ENCODE data around the gene RFC1. TPM values are rescaled to one million over a fixed set of nuclear protein-coding genes. Genes with fewer than 3 reads are reported as not detected.

Gene RFC1
- total RNA-seq, 4 donors from 2014 or later, result 19.9 to 35.5 (median 29.6) TPM

GRCh38 chr4:39348371-39349315, 17.5 kb downstream of the RFC1 start:
- 84 to 87% methylated on average over 4 of the region's 4 CpGs for WGBS, 2 donors
- intact Hi-C loops (cut with DNase I; ENCODE audit: low total_unique reads), result no loop called here
- DNase-seq (ENCODE audit: low spot score in 2 of 2), result no peak
- H3K4me3 ChIP-seq (ENCODE audit: low read depth, poor library complexity, severe bottlenecking), result no peak overlapping the region
- TF ChIP-seq POLR2A (IDR thresholded peaks at IDR 0.05), result no peak

- no peak overlapping the region for H3K4me3 ChIP-seq (ENCODE audit: low read depth, poor library complexity, severe bottlenecking)
- intact Hi-C loops (cut with DNase I; ENCODE audit: low total_unique reads), result no loop called here
- TF ChIP-seq, protein P1, sequence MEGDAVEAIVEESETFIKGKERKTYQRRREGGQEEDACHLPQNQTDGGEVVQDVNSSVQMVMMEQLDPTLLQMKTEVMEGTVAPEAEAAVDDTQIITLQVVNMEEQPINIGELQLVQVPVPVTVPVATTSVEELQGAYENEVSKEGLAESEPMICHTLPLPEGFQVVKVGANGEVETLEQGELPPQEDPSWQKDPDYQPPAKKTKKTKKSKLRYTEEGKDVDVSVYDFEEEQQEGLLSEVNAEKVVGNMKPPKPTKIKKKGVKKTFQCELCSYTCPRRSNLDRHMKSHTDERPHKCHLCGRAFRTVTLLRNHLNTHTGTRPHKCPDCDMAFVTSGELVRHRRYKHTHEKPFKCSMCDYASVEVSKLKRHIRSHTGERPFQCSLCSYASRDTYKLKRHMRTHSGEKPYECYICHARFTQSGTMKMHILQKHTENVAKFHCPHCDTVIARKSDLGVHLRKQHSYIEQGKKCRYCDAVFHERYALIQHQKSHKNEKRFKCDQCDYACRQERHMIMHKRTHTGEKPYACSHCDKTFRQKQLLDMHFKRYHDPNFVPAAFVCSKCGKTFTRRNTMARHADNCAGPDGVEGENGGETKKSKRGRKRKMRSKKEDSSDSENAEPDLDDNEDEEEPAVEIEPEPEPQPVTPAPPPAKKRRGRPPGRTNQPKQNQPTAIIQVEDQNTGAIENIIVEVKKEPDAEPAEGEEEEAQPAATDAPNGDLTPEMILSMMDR (IDR thresholded peaks at IDR 0.05), result no peak
- no peak for TF ChIP-seq POLR2A (IDR thresholded peaks at IDR 0.05)
- 87 to 90% methylated on average over 3 of the region's 3 CpGs for WGBS, 2 donors
- no peak for DNase-seq (ENCODE audit: low spot score in 2 of 2)
These were observed 19.2 kb downstream of the RFC1 start for GRCh38 chr4:39346856-39347519.

DNA sequence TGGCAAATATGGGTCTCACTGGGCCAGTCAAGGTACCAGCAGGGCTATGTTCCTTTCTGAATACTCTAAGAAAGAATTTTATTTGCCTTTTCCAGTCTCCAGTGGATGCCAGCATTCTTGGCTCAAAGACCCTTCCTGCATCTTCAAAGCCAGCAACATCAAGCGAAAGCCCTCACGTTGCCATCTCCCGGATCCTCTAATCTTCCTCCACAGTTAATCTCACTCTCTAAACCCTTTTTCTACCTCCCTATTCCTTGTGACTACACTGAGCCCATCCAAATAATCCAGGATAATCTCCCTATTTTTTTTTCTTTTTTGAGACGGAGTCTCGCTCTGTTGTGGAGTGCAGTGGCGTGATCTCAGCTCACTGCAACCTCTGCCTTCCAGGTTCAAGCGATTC, 23.4 kb downstream of the RFC1 start:
- TF ChIP-seq POLR2A (IDR thresholded peaks at IDR 0.05), result no peak
- TF ChIP-seq, protein P1 (IDR thresholded peaks at IDR 0.05), result no peak
- WGBS, 2 donors, result 96% methylated on average over 7 of the region's 7 CpGs
- no peak overlapping the region for H3K4me3 ChIP-seq (ENCODE audit: low read depth, poor library complexity, severe bottlenecking)
- no peak for DNase-seq (ENCODE audit: low spot score in 2 of 2)
- intact Hi-C loops (cut with DNase I; ENCODE audit: low total_unique reads), result no loop called here

GRCh38 chr4:39341075-39341725, 25.0 kb downstream of the RFC1 start:
- DNase-seq (ENCODE audit: low spot score in 2 of 2), result no peak
- 84% methylated on average over 8 of the region's 8 CpGs for WGBS, 2 donors
- no peak for TF ChIP-seq POLR2A (IDR thresholded peaks at IDR 0.05)
- TF ChIP-seq, protein P1 (IDR thresholded peaks at IDR 0.05), result no peak
- intact Hi-C loops (cut with DNase I; ENCODE audit: low total_unique reads), result no loop called here
- no peak overlapping the region for H3K4me3 ChIP-seq (ENCODE audit: low read depth, poor library complexity, severe bottlenecking)

- intact Hi-C loops (cut with DNase I; ENCODE audit: low total_unique reads), result no loop called here
- no peak for DNase-seq (ENCODE audit: low spot score in 2 of 2)
These were observed 26.2 kb downstream of the RFC1 start for GRCh38 chr4:39339968-39340367.

More at GRCh38 chr4:39339968-39340367, 26.2 kb downstream of the RFC1 start:
- TF ChIP-seq, protein P1 (IDR thresholded peaks at IDR 0.05), result no peak
- TF ChIP-seq POLR2A (IDR thresholded peaks at IDR 0.05), result no peak
- WGBS, 2 donors, result 97 to 98% methylated on average over 2 of the region's 2 CpGs
- H3K4me3 ChIP-seq (ENCODE audit: low read depth, poor library complexity, severe bottlenecking), result no peak overlapping the region
